Muscle of arm (tissue), 12 donors: ENCODE results near the gene CDK13. TPM values are rescaled to one million over a fixed set of nuclear protein-coding genes. Genes with fewer than 3 reads are reported as not detected.
A peak's percentile ranks its signal among the peaks of the same experiment; 100 is the strongest.

ENCODE experiments used
- DNase-seq: peaks from one replicate; pipeline ENCODE4 v3.0.0-alpha.2; 2013
- polyA plus RNA-seq, 12 donors: library from polyadenylated mRNA; unstranded; fragments of 120-200 nt; gene quantifications; one replicate each; pipeline ENCODE4 v1.2.1, GENCODE V29; 2013; ENCODE audit not compliant: insufficient read length in 12 of 12

CDK13 gene
- polyA plus RNA-seq, 12 donors: 32.0 to 344 (median 46.9) TPM

DNA sequence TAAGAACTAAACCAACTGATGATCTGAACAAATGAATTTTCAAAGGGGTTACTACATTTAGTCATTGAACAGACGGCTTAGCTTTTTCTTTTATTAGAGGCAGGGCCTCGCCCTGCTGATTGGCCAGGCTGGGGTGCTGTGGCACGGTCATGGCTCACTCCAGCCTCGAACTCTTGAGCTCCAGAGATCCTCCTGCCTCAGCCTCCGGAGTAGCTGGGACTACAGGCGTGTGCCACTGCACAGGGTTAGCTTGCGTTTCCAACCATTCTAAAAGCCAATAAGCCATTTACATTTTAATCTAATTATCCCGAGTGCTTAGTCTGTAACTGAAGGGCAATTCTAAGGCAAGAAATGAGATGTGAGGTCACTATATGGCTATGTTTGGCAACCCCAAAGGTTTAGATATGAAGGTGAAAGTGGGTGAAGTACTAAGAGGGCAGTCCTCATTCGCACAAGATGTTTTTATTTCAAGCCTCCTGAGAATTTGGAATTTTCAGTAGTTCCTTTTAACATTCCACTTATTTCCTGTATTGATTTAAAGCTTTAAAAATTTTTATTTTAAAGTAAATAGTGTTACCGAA is 1.6 kb upstream of the CDK13 start:
- peak; percentile 8 for DNase-seq

- DNase-seq: peak; percentile 99
Observed at GRCh38 chr7:39948956-39949928, 814 bp upstream of the CDK13 start.

DNA sequence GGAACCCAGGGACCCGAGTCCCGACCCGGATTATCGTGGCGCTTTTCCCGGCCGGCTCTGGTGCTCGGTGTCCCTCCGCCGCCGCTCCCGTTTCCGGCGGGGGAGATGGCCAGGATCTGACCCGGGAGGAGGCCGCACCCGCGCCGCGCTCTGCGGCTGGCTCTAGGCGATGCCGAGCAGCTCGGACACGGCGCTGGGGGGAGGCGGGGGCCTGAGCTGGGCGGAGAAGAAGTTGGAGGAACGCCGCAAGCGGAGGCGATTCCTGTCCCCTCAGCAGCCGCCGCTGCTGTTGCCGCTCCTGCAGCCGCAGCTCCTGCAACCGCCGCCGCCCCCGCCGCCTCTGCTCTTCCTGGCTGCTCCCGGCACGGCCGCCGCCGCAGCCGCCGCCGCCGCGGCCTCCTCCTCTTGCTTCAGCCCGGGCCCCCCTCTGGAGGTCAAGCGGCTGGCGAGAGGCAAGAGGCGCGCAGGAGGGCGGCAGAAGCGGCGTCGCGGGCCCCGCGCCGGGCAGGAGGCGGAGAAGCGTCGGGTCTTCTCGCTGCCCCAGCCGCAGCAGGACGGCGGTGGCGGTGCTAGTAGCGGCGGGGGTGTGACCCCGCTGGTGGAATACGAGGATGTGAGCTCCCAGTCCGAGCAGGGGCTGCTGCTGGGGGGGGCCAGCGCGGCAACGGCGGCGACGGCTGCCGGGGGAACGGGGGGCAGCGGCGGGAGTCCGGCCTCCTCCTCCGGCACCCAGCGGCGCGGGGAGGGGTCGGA is 593 bp downstream of the CDK13 start:
- peak; percentile 10 for DNase-seq

DNA sequence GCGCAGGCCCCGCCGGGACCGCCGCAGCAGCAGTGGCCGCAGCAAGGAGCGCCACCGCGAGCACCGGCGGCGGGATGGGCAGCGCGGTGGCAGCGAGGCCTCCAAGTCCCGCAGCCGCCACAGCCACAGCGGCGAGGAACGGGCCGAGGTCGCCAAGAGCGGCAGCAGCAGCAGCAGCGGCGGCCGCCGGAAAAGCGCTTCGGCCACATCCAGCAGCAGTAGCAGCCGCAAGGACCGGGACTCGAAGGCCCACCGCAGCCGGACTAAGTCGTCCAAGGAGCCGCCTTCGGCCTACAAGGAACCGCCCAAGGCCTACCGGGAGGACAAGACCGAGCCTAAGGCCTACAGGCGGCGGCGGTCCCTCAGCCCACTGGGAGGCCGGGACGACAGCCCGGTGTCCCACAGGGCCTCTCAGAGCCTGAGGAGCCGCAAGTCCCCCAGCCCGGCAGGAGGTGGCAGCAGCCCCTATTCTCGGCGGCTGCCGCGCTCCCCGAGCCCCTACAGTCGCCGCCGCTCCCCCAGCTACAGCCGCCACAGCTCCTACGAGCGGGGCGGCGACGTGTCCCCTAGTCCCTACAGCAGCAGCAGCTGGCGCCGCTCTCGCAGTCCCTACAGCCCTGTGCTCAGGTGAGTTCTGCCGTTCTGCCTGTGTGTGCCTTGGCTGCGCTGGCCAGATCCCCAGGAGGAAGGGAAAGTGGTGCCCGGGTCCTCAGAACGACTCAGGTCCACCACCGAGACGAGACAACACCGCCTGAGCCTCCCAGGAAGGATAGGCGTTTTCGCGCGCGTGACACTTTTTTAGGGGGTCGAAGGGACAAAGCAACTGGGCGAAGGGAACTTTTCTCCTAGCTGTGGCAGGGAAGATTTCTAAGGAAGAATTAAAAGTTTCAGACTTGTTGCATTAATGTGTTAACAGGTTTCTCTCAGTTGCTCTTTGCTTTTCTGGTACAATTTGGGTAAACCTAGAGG is 1.5 kb downstream of the CDK13 start:
- peak; percentile 48 for DNase-seq

- no peak for DNase-seq
Observed at GRCh38 chr7:39952374-39952773, 2.3 kb downstream of the CDK13 start.

DNA sequence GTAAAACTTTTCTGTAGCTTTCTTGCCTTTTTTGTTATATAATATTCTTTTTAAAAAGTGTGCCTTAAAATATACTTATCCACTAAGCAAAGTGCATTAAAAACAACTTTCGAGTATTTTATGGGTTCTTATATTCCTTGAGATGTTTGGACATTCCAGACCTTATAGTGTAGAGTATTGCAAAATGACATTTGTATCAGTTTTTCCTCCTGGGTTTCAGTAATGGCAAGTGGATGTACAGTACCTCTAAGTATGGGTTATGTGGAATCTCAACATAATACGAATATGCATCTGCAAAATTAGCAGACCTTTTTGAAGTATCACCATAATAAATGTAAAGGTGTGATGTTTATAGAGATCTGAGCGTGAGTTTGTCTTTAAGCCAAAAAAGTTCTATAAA is 2.7 kb downstream of the CDK13 start:
- DNase-seq: no peak

DNA sequence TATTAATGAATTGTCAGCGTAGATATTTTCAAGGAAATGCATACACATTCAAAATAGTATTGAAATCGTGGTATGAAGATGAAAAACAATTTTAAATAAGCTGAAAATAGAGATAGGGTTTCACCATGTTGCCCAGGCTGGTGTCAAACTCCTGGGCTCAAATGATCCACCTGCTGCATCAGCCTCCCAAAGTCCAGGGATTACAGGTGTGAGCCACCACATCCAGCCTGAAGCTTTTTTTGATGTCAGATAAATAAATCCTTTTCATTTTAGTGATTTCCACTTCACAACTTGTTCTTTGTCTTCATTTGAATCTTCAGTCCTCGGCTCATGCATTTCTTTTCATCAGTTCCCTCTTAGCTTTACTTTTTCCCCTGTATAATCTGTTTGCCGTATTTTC is 4.6 kb downstream of the CDK13 start:
- DNase-seq: no peak

GRCh38 chr7:39958038-39958437 is 8.0 kb downstream of the CDK13 start:
- no peak for DNase-seq

- no peak for DNase-seq
Observed at GRCh38 chr7:39967406-39968161, 17.5 kb downstream of the CDK13 start.

DNA sequence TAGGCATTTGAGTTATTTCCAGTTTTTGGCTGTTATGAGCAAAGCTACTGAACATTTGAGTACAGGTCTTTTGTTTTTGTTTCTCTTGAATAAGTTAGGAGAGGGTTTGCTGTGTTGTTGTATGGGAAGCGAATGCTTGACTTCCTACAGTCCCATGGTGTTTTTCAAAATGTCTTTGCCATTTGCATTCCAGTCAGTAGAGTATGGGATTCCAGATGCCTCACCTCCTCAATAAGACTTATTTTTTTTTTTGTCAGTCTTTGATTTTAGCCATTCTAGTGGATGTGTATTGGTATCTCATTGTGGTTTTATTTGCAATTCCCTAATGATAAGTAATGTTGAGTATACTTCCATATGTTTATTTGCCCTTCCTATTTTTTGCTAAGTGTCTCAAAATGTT is 19.4 kb downstream of the CDK13 start:
- DNase-seq: no peak

GRCh38 chr7:39971924-39972323 is 21.9 kb downstream of the CDK13 start:
- no peak for DNase-seq

GRCh38 chr7:39973801-39974200 is 23.7 kb downstream of the CDK13 start:
- no peak for DNase-seq

DNA sequence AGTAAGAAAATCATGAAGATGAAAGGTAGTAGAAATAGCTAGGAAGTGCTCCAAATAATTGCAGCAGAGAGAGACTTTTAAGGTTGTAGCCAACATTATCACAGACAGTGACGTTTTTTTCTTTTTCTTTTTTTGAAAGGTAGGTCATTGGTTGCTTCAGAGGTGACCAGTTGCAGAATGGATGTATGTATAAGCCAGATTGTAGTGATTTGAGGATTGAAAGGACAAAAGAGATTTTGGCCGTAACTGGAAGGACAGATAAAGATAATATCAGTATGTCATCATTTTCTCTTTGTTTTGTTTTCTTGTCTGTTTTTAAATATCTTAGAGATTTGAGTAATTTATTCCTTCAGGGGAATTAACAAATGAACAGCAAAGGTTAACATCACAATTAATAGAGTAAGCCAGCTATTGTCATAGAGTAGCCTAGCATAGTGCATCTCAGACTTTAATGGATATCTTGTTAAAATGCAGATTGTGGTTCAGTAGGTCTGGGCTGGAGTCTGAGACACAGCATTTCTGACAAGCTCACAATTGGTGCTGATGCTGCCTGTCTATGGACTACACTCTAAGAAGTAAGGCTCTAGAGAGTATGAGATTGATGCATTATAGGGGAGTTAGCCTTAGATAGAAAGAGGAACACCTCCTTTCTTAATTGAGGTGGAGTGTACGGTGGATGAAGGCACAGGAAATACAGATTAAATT is 28.3 kb downstream of the CDK13 start:
- no peak for DNase-seq

GRCh38 chr7:39979406-39980073 is 29.5 kb downstream of the CDK13 start:
- no peak for DNase-seq

DNA sequence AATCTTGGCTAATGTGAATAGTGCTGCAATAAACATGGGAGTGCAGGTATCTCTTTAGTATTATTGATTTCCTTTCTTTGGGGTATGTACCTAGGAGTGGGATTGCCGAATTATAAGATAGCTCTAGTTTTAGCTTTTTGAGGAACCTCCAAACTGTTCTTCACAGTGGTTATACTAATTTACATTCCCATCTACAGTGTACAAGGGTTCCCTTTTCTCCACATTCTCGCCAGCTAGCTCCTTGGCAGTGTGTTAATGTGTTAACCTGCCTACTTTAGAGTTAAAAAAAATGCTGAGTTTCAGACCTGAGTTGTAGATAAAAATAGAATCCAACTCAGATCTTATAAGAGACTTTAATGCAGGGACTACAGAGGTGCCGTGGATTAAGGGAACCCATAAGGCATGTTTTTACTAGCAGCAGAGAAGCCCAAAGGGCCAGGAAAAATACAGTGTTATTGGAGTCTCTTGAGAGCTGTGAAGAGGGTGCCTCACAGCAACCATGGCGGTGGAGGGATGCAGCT is 35.4 kb downstream of the CDK13 start:
- DNase-seq: no peak

DNA sequence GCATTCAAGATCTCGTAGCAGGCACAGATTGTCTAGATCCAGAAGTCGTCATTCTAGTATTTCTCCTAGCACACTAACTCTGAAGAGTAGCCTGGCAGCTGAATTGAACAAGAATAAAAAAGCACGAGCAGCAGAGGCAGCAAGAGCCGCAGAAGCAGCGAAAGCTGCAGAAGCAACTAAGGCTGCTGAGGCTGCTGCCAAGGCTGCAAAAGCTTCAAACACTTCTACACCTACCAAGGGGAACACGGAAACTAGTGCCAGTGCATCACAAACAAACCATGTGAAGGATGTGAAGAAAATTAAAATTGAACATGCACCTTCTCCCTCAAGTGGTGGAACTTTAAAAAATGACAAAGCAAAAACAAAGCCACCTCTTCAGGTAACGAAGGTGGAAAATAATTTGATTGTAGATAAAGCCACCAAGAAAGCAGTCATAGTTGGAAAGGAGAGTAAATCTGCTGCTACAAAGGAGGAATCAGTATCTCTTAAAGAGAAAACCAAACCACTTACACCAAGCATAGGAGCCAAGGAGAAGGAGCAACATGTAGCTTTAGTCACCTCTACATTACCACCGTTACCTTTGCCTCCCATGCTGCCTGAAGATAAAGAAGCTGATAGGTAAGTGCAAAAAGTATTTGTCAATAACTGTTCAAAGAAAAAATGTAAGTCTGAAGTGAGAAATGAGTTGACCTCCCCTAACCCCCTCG is 37.7 kb downstream of the CDK13 start:
- DNase-seq: no peak

DNA sequence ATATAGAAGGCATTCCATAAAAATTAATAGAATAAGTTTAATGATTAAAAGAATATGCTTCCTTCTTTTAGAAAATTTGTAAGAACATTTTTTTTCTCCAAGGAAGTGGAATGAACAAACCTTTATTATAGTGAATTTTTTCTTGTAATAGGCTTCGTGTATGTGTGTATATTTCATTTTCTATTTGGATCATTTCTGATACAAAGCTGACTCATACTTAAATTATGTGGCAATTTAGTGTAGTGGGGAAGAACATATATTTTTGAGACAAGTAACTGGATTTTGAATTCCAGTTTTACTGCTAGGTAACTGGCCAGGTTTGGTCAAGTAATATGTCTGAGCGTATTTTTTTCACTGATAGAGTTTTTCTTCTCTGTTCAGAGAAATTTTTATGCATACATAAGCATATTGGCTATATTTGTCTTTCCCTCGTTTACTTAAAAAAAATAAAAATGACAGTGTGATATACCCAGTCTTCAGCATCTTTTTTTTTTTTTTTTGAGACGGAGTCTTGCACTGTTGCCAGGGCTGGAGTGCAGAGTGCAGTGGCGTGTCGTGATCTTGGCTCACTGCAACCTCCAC is 50.8 kb downstream of the CDK13 start:
- no peak for DNase-seq

DNA sequence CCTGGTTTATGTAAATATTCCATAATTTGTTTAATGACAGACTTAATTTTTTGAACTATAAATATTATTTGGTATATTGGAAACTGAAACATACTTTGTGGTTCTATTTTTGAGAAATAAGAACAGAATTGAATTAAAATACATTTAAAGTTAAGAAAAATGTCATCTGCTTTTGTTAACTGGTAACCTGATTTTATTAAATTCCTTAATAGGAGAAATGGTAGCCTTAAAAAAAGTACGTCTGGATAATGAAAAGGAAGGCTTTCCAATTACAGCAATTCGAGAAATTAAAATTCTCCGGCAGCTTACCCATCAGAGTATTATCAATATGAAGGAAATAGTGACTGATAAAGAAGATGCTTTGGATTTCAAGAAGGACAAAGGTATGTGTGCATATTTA is 51.6 kb downstream of the CDK13 start:
- DNase-seq: no peak
